IMR-90 (cell line): ENCODE measurements around the gene CNGB1. TPM values are rescaled to one million over a fixed set of nuclear protein-coding genes. Genes with fewer than 3 reads are reported as not detected.

Source experiments
- ATAC-seq: fragments of 200-7000 bp; cut with Tn5 transposase; 2 replicates; pipeline ENCODE4 v1.9.1; 2020; ENCODE audit warnings: low read depth, mild to moderate bottlenecking, moderate library complexity
- BruUV-seq: library from RNA; stranded (reverse); fragments of 400-500 nt; replicated peaks from 2 replicates; lab custom pipeline; 2021; lab: Mats Ljungman, UMichigan
- CTCF ChIA-PET: fragments of 300-600 bp; formaldehyde crosslinking; extraction: SDS; loops from one replicate; lab custom pipeline; 2021; ENCODE audit warnings: antibody characterized with exemption; lab: Yijun Ruan, JAX
- POLR2A ChIA-PET: fragments of 300-600 bp; sonication (Branson Sonifier 250); formaldehyde crosslinking; loops from one replicate; lab custom pipeline; 2022; ENCODE audit warnings: antibody characterized with exemption; ENCODE audit not compliant: unreplicated experiment; lab: Charles Lee
- DNase-seq: peaks from one replicate; pipeline ENCODE4 v3.0.0; 2013
- H2AFZ ChIP-seq: replicated peaks from 2 replicates; pipeline ENCODE3; 2013; ENCODE audit warnings: low read length, mild to moderate bottlenecking; ENCODE audit not compliant: poor library complexity
- H2AK5ac ChIP-seq: 2 replicates; pipeline ENCODE4 v1.6.1; 2013; ENCODE audit warnings: low read depth, low read length, inconsistent platforms
- H2AK9ac ChIP-seq: replicated peaks from 2 replicates; pipeline ENCODE3; 2013; ENCODE audit warnings: mild to moderate bottlenecking, low read depth, low read length, moderate library complexity; ENCODE audit not compliant: poor library complexity
- H2BK120ac ChIP-seq: 2 replicates; pipeline ENCODE4 v1.6.1; 2013; ENCODE audit warnings: low read depth, low read length, inconsistent platforms
- H2BK15ac ChIP-seq: 3 replicates; pipeline ENCODE4 v1.6.1; 2013; ENCODE audit warnings: low read depth, low read length, inconsistent platforms
- H2BK20ac ChIP-seq: 2 replicates; pipeline ENCODE4 v1.6.1; 2013; ENCODE audit warnings: low read depth, mild to moderate bottlenecking, inconsistent platforms, low read length, moderate library complexity
- H2BK5ac ChIP-seq: 2 replicates; pipeline ENCODE4 v1.6.1; 2013; ENCODE audit warnings: mild to moderate bottlenecking, low read depth, low read length, inconsistent platforms; ENCODE audit not compliant: poor library complexity, severe bottlenecking
- H3K14ac ChIP-seq: replicated peaks from 2 replicates; pipeline ENCODE4 v1.6.1; 2013; ENCODE audit warnings: low read depth, low read length, inconsistent platforms
- H3K18ac ChIP-seq: 2 replicates; pipeline ENCODE4 v1.6.1; 2013; ENCODE audit warnings: low read depth, low read length, control low read depth
- H3K23ac ChIP-seq: 2 replicates; pipeline ENCODE4 v1.6.1; 2013; ENCODE audit warnings: low read depth, low read length, inconsistent platforms
- H3K27ac ChIP-seq: 2 replicates; pipeline ENCODE4 v1.5.1; 2013; ENCODE audit warnings: mild to moderate bottlenecking, control low read depth, low read length; ENCODE audit not compliant: insufficient read depth
- H3K27me3 ChIP-seq: 2 replicates; pipeline ENCODE4 v1.6.1; 2013; ENCODE audit warnings: low read length; ENCODE audit not compliant: control insufficient read depth, insufficient read depth
- H3K36me3 ChIP-seq: 2 replicates; pipeline ENCODE4 v1.6.1; 2013; ENCODE audit warnings: low read length, mixed read lengths; ENCODE audit not compliant: control insufficient read depth, insufficient read depth
- H3K4ac ChIP-seq: 2 replicates; pipeline ENCODE4 v1.6.1; 2013; ENCODE audit warnings: low read depth, low read length, inconsistent platforms
- H3K4me1 ChIP-seq: 2 replicates; pipeline ENCODE4 v1.6.1; 2013; ENCODE audit warnings: low read length, mixed read lengths; ENCODE audit not compliant: control insufficient read depth, insufficient read depth
- H3K4me2 ChIP-seq: 2 replicates; pipeline ENCODE4 v1.6.1; 2013; ENCODE audit warnings: low read depth, mild to moderate bottlenecking, control low read depth, low read length, moderate library complexity
- H3K4me3 ChIP-seq: 2 replicates; pipeline ENCODE4 v1.5.1; 2013; ENCODE audit warnings: low read depth, mild to moderate bottlenecking, control low read depth, low read length, moderate library complexity; ENCODE audit not compliant: insufficient read depth
- H3K56ac ChIP-seq: 2 replicates; pipeline ENCODE4 v1.6.1; 2013; ENCODE audit warnings: low read length, inconsistent platforms; ENCODE audit not compliant: insufficient read depth; ENCODE audit errors: extremely low read depth
- H3K79me1 ChIP-seq, 2 experiments: 2 replicates each; pipeline ENCODE4 v1.6.1; 2013; ENCODE audit warnings: low read length in 2 of 2, inconsistent platforms in 1 of 2, low read depth in 1 of 2
- H3K9ac ChIP-seq: 2 replicates; pipeline ENCODE4 v1.6.1; 2013; ENCODE audit warnings: low read depth, low read length, control low read depth
- H3K9me1 ChIP-seq: 2 replicates; pipeline ENCODE4 v1.6.1; 2013; ENCODE audit warnings: low read length, inconsistent platforms; ENCODE audit not compliant: insufficient read depth
- H3K9me3 ChIP-seq: 2 replicates; pipeline ENCODE4 v1.6.1; 2013; ENCODE audit warnings: low read length; ENCODE audit not compliant: control insufficient read depth, insufficient read depth
- H4K20me1 ChIP-seq: 2 replicates; pipeline ENCODE4 v1.6.1; 2013; ENCODE audit warnings: low read length, inconsistent platforms; ENCODE audit not compliant: insufficient read depth
- H4K5ac ChIP-seq: 2 replicates; pipeline ENCODE4 v1.6.1; 2013; ENCODE audit warnings: mild to moderate bottlenecking, low read depth, low read length, control low read depth
- H4K8ac ChIP-seq, 2 experiments: 2 replicates each; pipeline ENCODE4 v1.6.1; 2013; ENCODE audit warnings: low read depth in 2 of 2, low read length in 2 of 2, control low read depth in 1 of 2, inconsistent platforms in 1 of 2
- H4K91ac ChIP-seq: 2 replicates; pipeline ENCODE4 v1.6.1; 2013; ENCODE audit warnings: low read depth, low read length, inconsistent platforms; ENCODE audit not compliant: insufficient read depth
- BHLHE40 ChIP-seq: fragments of 150-350 bp; IDR thresholded peaks from 2 replicates; pipeline ENCODE4 v1.6.1; 2016; ENCODE audit warnings: mild to moderate bottlenecking, low read depth, low read length
- CEBPB ChIP-seq: IDR thresholded peaks from 2 replicates; pipeline ENCODE4 v1.6.1; 2012; ENCODE audit warnings: low read depth, low read length, improper control_type of control experiment
- CHD1 ChIP-seq: IDR thresholded peaks from 2 replicates; pipeline ENCODE4 v1.6.1; 2012; ENCODE audit warnings: low read depth, low read length, improper control_type of control experiment
- FOS ChIP-seq: fragments of 150-350 bp; IDR thresholded peaks from 2 replicates; pipeline ENCODE4 v1.6.1; 2016; ENCODE audit warnings: low read depth, low read length
- MAFK ChIP-seq: IDR thresholded peaks from 2 replicates; pipeline ENCODE4 v1.6.1; 2012; ENCODE audit warnings: low read depth, low read length, improper control_type of control experiment
- MAZ ChIP-seq: IDR thresholded peaks from 2 replicates; pipeline ENCODE4 v1.6.1; 2012; ENCODE audit warnings: low read depth, mild to moderate bottlenecking, low read length, improper control_type of control experiment, moderate library complexity, borderline replicate concordance
- MXI1 ChIP-seq: IDR thresholded peaks from 2 replicates; pipeline ENCODE4 v1.6.1; 2012; ENCODE audit warnings: low read depth, mild to moderate bottlenecking, low read length, moderate library complexity, borderline replicate concordance
- NFE2L2 ChIP-seq: fragments of 150-350 bp; IDR thresholded peaks from 2 replicates; pipeline ENCODE4 v1.6.1; 2016; ENCODE audit warnings: low read depth, mild to moderate bottlenecking, low read length
- POLR2A ChIP-seq: IDR thresholded peaks from 2 replicates; pipeline ENCODE4 v1.6.1; 2012; ENCODE audit warnings: mild to moderate bottlenecking, low read depth, low read length
- RAD21 ChIP-seq: IDR thresholded peaks from 2 replicates; pipeline ENCODE4 v1.6.1; 2012; ENCODE audit warnings: low read length, improper control_type of control experiment
- RCOR1 ChIP-seq: IDR thresholded peaks from 2 replicates; pipeline ENCODE4 v1.6.1; 2012; ENCODE audit warnings: mild to moderate bottlenecking, low read length, improper control_type of control experiment; ENCODE audit not compliant: insufficient replicate concordance
- RFX5 ChIP-seq: IDR thresholded peaks from 2 replicates; pipeline ENCODE4 v1.8.0; 2012; ENCODE audit warnings: low read depth, mild to moderate bottlenecking, low read length, moderate library complexity
- SMC3 ChIP-seq: fragments of 150-350 bp; IDR thresholded peaks from 2 replicates; pipeline ENCODE4 v1.6.1; 2016; ENCODE audit warnings: low read depth, mild to moderate bottlenecking, antibody characterized with exemption, low read length, moderate library complexity
- USF2 ChIP-seq: fragments of 150-350 bp; IDR thresholded peaks from 2 replicates; pipeline ENCODE4 v1.6.1; 2017; ENCODE audit warnings: mild to moderate bottlenecking, antibody characterized with exemption, low read length, low read depth
- WGBS, 2 experiments: methylation state at CpG; one replicate each; pipeline versions ENCODE4 v1.1.5 to v1.1.7; 2013; ENCODE audit warnings: missing lambda C conversion rate in 2 of 2; ENCODE audit not compliant: insufficient read length in 1 of 2; ENCODE audit errors: extremely low coverage in 2 of 2; 5-methylcytosine and 5-hydroxymethylcytosine counted together
- dilution Hi-C: fragments of 300-500 bp; cut with HindIII; formaldehyde crosslinking; loops from one replicate; pipeline ENCODE4 v1.14.3; 2018; ENCODE audit warnings: low sequenced_read_pairs; ENCODE audit not compliant: unreplicated experiment
- in situ Hi-C: fragments of 300-500 bp; cut with MboI; formaldehyde crosslinking; loops from 3 replicates; pipeline ENCODE4 v1.14.3; 2019; ENCODE audit warnings: low sequenced_read_pairs, inconsistent platforms, mixed read lengths
- intact Hi-C: fragments of 100-400 bp; cut with micrococcal nuclease; formaldehyde crosslinking; loops from 2 replicates; pipeline ENCODE4 v1.10.0; 2022
- polyA plus RNA-seq, 3 experiments: library from polyadenylated mRNA; depleted of rRNA; stranded (reverse); fragments of >200 nt; gene quantifications; 2 replicates each; pipeline ENCODE4 v1.2.3, GENCODE V29; 2012; ENCODE audit warnings: low replicate concordance in 1 of 3
- total RNA-seq: library from RNA; depleted of rRNA; stranded (reverse); fragments of >200 nt; gene quantifications from 2 replicates; pipeline ENCODE4 v1.2.3, GENCODE V29; 2012
- TF ChIP-seq, protein P1 (sequence below): conservative IDR thresholded peaks from 2 replicates; pipeline ENCODE4 v1.5.1; 2012; ENCODE audit warnings: mild to moderate bottlenecking, low read depth, low read length, improper control_type of control experiment
- TF ChIP-seq, protein P2 (sequence below): fragments of 150-350 bp; IDR thresholded peaks from 2 replicates; pipeline ENCODE4 v1.6.1; 2016; ENCODE audit warnings: low read depth, mild to moderate bottlenecking, low read length, moderate library complexity, borderline replicate concordance

Gene CNGB1
- total and polyA plus RNA-seq, 2 of the 4 experiments (the other 2 are of a cell fraction): not detected

DNA sequence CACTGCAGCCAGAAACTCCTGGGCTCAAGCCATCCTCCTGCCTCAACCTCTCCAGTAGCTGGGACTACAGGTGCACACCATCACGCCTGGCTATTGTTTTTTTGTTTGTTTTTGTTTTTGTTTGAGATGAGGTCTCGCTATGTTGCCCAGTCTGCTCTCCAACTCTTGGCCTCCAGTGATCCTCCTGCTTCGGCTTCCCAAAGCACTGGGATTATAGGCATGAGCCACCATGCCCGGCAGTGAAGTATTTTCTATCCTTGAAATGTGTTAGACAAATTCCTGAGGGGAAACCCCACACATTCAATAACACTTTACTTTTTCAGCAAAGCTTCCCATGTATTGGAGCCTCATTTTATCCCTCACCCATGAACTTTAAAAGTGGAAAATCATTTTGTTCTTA, 87.4 kb downstream of the CNGB1 start:
- CTCF ChIA-PET: no interaction called here
- Histone ChIP-seq H3K23ac (no peak overlapping the region), H4K5ac (no peak overlapping the region), H2AK5ac (no peak overlapping the region), H3K4ac (no peak overlapping the region), H3K4me1 (peaks cover 2% of the 10 kb centered on the region; the same call in 1 of the 2 replicates), H3K27me3 (peaks cover 56% of the 10 kb centered on the region), H2BK5ac (no peak overlapping the region), H4K20me1 (no peaks in the 10 kb centered on the region), H3K9me3 (no peaks in the 10 kb centered on the region), H3K18ac (no peak overlapping the region), H4K8ac (no peak overlapping the region), H3K9me1 (no peaks in the 10 kb centered on the region), H3K4me2 (no peak overlapping the region), H3K9ac (no peak overlapping the region), H2AFZ (no peak overlapping the region), H3K27ac (no peak overlapping the region), H4K91ac (no peak overlapping the region), H2BK20ac (no peak overlapping the region), H2BK15ac (no peak overlapping the region), H3K56ac (no peak overlapping the region), H3K79me1 (no peaks in the 10 kb centered on the region), H3K36me3 (no peaks in the 10 kb centered on the region), H3K14ac (no peak overlapping the region), H3K4me3 (no peak overlapping the region), H2BK120ac (no peak overlapping the region), H2AK9ac (no peak overlapping the region)
- DNase-seq: no peak
- no peak for TF ChIP-seq SMC3
- no peak for TF ChIP-seq MAZ
- TF ChIP-seq, protein P1, sequence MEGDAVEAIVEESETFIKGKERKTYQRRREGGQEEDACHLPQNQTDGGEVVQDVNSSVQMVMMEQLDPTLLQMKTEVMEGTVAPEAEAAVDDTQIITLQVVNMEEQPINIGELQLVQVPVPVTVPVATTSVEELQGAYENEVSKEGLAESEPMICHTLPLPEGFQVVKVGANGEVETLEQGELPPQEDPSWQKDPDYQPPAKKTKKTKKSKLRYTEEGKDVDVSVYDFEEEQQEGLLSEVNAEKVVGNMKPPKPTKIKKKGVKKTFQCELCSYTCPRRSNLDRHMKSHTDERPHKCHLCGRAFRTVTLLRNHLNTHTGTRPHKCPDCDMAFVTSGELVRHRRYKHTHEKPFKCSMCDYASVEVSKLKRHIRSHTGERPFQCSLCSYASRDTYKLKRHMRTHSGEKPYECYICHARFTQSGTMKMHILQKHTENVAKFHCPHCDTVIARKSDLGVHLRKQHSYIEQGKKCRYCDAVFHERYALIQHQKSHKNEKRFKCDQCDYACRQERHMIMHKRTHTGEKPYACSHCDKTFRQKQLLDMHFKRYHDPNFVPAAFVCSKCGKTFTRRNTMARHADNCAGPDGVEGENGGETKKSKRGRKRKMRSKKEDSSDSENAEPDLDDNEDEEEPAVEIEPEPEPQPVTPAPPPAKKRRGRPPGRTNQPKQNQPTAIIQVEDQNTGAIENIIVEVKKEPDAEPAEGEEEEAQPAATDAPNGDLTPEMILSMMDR: no peak
- TF ChIP-seq MAFK: no peak
- TF ChIP-seq, protein P2, sequence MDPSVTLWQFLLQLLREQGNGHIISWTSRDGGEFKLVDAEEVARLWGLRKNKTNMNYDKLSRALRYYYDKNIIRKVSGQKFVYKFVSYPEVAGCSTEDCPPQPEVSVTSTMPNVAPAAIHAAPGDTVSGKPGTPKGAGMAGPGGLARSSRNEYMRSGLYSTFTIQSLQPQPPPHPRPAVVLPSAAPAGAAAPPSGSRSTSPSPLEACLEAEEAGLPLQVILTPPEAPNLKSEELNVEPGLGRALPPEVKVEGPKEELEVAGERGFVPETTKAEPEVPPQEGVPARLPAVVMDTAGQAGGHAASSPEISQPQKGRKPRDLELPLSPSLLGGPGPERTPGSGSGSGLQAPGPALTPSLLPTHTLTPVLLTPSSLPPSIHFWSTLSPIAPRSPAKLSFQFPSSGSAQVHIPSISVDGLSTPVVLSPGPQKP: no peak
- TF ChIP-seq POLR2A: no peak
- TF ChIP-seq RFX5: no peak
- TF ChIP-seq BHLHE40: no peak
- no peak for TF ChIP-seq CEBPB
- TF ChIP-seq RCOR1: no peak
- TF ChIP-seq FOS: no peak
- TF ChIP-seq CHD1: no peak
- TF ChIP-seq RAD21: no peak
- TF ChIP-seq NFE2L2: no peak
- TF ChIP-seq MXI1: no peak
- TF ChIP-seq USF2: no peak
- intact Hi-C loops: no loop called here
- in situ Hi-C loops: no loop called here
- POLR2A ChIA-PET: interaction anchor here (0.6 kb wide), 1 partner anchor 98 kb away, joined by 3 read pairs; no protein-coding TSS in a partner anchor
- dilution Hi-C loops: no loop called here
- no peak for ATAC-seq
- whole genome bisulfite sequencing, 2 experiments: no CpG with 5 or more reads among the region's 4 CpGs
- BruUV-seq: no TSS peak
